ENCODE data around the gene NPHP1.
"Not testable (repeated sequence)": the region's sequence is repeated elsewhere in the genome, so short reads cannot be mapped to it uniquely, and the experiment has no call there.

NPHP1 gene

GRCh38 chr2:110103061-110103961 lies 101.5 kb downstream of the NPHP1 start:
- DNase-seq (ENCODE audit: low read depth): no peak

- peak; percentile 38 for DNase-seq (ENCODE audit: low read depth)
These were observed 102.7 kb downstream of the NPHP1 start for GRCh38 chr2:110101901-110102803.

GRCh38 chr2:110101280-110101844 lies 103.5 kb downstream of the NPHP1 start:
- peak; percentile 99 for DNase-seq (ENCODE audit: low read depth)

- DNase-seq (ENCODE audit: low read depth): not testable (repeated sequence)
These were observed 103.9 kb downstream of the NPHP1 start for GRCh38 chr2:110100880-110101279.

- no peak for DNase-seq (ENCODE audit: low read depth)
These were observed 104.3 kb downstream of the NPHP1 start for GRCh38 chr2:110100480-110100879.

GRCh38 chr2:110099471-110100225 lies 105.2 kb downstream of the NPHP1 start:
- DNase-seq (ENCODE audit: low read depth): no peak

- no peak for DNase-seq (ENCODE audit: low read depth)
These were observed 105.8 kb downstream of the NPHP1 start for GRCh38 chr2:110099038-110099425.

- DNase-seq (ENCODE audit: low read depth): no peak
These were observed 107.2 kb downstream of the NPHP1 start for GRCh38 chr2:110097506-110098220.

- DNase-seq (ENCODE audit: low read depth): no peak
These were observed 108.7 kb downstream of the NPHP1 start for GRCh38 chr2:110095994-110096633.

GRCh38 chr2:110094884-110095534 lies 109.8 kb downstream of the NPHP1 start:
- DNase-seq (ENCODE audit: low read depth): not testable (repeated sequence)

GRCh38 chr2:110093924-110094323 lies 110.9 kb downstream of the NPHP1 start:
- not testable (repeated sequence) for DNase-seq (ENCODE audit: low read depth)

- DNase-seq (ENCODE audit: low read depth): not testable (repeated sequence)
These were observed 114.6 kb downstream of the NPHP1 start for GRCh38 chr2:110090164-110090563.

GRCh38 chr2:110083757-110084156 lies 121.1 kb downstream of the NPHP1 start:
- not testable (repeated sequence) for DNase-seq (ENCODE audit: low read depth)

GRCh38 chr2:110083162-110083561 lies 121.7 kb downstream of the NPHP1 start:
- DNase-seq (ENCODE audit: low read depth): not testable (repeated sequence)

- DNase-seq (ENCODE audit: low read depth): not testable (repeated sequence)
These were observed 126.7 kb downstream of the NPHP1 start for GRCh38 chr2:110078104-110078503.

GRCh38 chr2:110075896-110076295 lies 128.9 kb downstream of the NPHP1 start:
- not testable (repeated sequence) for DNase-seq (ENCODE audit: low read depth)

Measured in iris pigment epithelial cell (primary cell).